GM18499 (cell line): ENCODE results near the gene FN1.

Experiments used
- ATAC-seq: cut with Tn5 transposase; IDR thresholded peaks from one replicate; pipeline ENCODE4 v1.9.1; 2021; ENCODE audit warnings: moderate number of reproducible peaks; ENCODE audit not compliant: insufficient read depth, unreplicated experiment

FN1 gene

GRCh38 chr2:215390550-215390913 is 45.3 kb downstream of the FN1 start:
- no peak for ATAC-seq

- ATAC-seq, result no peak
Observed at GRCh38 chr2:215388002-215388728, 47.7 kb downstream of the FN1 start.

DNA sequence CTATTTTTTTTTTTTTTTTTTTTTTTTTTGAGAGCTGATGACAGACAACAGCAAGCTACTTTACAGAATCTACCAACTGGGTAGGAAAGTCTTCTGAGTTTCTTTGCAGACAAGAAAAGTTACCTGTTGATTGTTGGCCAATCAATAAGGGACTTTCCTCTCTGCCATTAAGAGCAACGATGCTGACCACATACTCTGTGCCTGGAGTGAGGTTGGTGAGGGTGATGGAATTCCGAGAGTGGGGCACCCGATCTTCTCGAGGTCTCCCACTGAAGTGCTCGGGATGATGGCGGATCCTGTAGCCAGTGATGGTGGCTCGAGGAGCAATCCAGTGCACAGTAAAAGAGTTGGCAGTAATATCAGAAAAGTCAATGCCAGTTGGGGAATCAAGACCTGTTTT is 49.3 kb downstream of the FN1 start:
- ATAC-seq, result no peak

GRCh38 chr2:215384710-215385109 is 51.2 kb downstream of the FN1 start:
- ATAC-seq, result no peak

- no peak for ATAC-seq
Observed at GRCh38 chr2:215383652-215384279, 52.1 kb downstream of the FN1 start.

DNA sequence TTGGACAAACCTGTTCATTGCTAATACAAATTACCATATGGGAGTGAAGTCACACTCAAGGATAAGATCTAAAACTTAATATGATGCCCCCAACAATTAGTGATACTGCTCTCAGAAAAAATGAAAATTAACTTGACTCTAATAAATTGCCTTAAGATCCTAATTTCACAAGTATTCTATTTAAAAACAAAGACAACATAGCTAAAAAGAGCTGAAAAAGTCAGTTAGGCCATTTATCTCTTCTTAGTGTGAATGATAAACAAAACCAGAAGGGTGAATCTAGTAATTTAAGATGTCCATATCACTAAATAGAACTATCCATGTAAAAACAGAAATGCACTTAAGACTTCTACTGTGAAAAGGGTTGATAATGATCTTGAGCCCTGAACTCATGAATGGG is 53.4 kb downstream of the FN1 start:
- ATAC-seq, result no peak

DNA sequence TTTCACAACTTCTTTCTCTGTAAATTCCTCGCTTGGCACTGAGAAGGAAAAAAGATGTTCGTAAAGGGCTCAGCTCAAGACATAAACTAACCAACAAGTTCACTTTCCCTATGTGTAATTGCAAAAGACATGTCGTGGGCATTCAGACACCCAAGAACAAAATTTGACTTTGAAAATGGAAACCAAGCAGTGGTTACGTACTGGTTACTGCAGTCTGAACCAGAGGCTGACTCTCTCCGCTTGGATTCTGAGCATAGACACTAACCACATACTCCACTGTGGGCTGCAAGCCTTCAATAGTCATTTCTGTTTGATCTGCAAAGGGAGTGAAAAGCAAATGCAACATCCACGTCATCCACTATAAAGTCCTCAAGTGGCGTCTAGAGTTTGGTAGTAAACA is 53.9 kb downstream of the FN1 start:
- no peak for ATAC-seq

GRCh38 chr2:215380699-215381098 is 55.2 kb downstream of the FN1 start:
- no peak for ATAC-seq

DNA sequence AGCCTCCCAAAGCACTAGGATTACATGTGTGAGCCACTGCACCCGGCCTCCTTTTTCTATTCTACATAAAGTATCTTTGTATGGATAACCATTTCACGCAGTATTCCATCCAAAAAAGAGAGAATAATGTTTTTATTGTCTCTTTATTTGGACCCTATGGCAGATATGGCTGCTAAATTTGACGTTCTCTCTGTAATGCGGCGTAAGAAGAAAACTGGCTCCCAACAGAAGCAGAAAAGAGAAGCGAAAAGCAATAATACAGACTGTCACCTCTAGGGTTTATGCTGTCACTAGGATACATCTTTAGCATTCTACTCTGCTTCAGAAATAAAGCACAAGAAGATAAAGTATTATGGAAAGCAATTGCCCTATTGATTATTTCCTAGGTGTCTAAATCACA is 55.9 kb downstream of the FN1 start:
- no peak for ATAC-seq

DNA sequence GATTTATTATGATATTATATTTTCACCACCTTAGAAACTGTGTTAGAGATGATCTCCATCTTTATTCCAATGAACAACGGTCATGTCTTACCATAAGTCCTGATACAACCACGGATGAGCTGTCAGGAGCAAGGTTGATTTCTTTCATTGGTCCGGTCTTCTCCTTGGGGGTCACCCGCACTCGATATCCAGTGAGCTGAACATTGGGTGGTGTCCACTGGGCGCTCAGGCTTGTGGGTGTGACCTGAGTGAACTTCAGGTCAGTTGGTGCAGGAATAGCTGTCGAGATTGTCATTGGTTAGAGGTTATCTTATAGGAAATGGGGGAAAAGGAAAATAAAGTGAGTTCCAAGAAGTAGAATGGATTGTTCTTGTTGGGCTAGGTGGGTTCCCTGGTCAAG is 56.8 kb downstream of the FN1 start:
- no peak for ATAC-seq

DNA sequence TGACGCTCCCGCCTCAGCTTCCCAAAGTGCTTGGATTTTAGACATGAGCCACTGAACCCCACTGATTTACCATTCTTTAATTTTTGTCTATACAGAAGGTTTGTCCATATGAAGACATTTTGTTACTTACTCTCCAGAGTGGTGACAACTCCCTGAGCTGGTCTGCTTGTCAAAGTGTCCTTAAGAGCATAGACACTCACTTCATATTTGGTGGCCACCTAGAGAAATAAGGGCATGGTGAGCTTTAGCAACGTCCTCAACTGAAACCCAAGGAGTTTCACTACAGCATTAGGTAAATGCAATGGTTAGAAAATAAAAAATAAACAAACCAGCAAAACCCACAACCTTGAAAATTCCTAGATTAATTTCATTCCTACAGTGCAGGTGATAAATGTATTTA is 57.8 kb downstream of the FN1 start:
- ATAC-seq, result no peak

DNA sequence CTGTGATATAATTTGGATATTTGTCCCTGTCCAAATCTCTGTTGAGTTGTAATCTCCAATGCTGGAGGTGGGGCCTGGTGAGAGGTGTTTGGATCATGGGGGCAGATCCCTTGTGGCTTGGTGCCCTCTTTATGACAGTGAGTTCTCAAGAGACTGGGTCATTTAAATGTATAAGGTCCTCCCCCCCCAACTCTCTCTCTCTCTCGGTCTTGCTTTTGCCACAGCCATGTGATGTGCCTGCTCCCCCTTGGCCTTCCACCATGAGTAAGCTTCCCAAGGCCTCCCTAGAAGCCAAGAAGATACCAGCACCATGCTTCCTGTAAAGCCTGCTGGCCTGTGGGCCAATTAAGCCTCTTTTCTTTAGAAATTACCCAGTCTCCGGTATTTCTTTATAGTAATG is 58.6 kb downstream of the FN1 start:
- no peak for ATAC-seq

- no peak for ATAC-seq
Observed at GRCh38 chr2:215376103-215376780, 59.6 kb downstream of the FN1 start.

- ATAC-seq, result no peak
Observed at GRCh38 chr2:215375467-215375830, 60.4 kb downstream of the FN1 start.

GRCh38 chr2:215374642-215375466 is 61.0 kb downstream of the FN1 start:
- ATAC-seq, result no peak

- ATAC-seq, result no peak
Observed at GRCh38 chr2:215374002-215374401, 61.9 kb downstream of the FN1 start.

GRCh38 chr2:215372968-215373649 is 62.8 kb downstream of the FN1 start:
- no peak for ATAC-seq

DNA sequence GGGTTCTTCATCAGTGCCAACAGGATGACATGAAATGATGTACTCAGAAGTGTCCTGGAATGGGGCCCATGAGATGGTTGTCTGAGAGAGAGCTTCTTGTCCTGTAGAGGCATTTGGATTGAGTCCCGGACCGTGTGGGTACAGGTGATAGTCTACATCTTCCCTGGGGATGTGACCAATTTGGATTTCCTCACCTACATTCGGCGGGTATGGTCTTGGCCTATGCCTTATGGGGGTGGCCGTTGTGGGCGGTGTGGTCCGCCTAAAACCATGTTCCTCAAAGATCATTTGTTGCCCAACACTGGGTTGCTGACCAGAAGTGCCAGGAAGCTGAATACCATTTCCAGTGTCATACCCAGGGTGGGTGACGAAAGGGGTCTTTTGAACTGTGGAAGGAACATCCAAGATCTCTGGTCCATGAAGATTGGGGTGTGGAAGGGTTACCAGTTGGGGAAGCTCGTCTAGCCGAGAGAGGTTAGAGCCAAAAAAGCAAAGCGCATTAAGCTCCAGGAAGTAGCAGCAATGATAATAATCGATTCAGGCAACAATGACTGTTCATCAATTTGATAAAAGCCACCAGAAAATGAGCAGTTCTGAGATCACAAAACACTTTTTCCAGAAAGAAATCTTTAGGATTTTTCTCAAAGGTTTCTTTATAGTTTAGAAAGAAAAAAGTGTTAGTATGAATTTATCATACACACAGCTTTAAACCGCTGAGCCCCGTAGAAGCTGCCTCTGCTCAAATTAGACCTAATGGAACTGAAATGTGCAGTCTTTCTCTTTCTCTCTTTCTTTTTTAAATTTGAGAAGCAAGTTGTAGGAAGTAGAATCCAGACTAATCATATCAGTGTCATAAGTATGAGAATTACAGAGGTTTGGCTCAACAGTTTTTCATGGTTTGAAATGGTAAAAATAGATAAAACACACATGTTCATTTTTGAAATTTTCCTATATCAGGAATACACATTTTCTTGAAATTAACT is 63.7 kb downstream of the FN1 start:
- ATAC-seq, result no peak
